Measurements from ENCODE around the gene KIF3B.
"Not testable (repeated sequence)": the region's sequence is repeated elsewhere in the genome, so short reads cannot be mapped to it uniquely, and the experiment has no call there.

KIF3B gene

GRCh38 chr20:32355417-32355841, 78.0 kb downstream of the KIF3B start:
- TF ChIP-seq CTCF (IDR thresholded peaks at IDR 0.05; ENCODE audit: extremely low read depth, missing control alignments), result no peak
- peak; percentile 55 for DNase-seq (ENCODE audit: low spot score)

- not testable (repeated sequence) for DNase-seq (ENCODE audit: low spot score)
Observed at GRCh38 chr20:32355907-32356621, 78.6 kb downstream of the KIF3B start.

- DNase-seq (ENCODE audit: low spot score), result no peak
- TF ChIP-seq CTCF (IDR thresholded peaks at IDR 0.05; ENCODE audit: extremely low read depth, missing control alignments), result no peak
Observed at GRCh38 chr20:32356622-32357374, 79.3 kb downstream of the KIF3B start.

GRCh38 chr20:32357375-32357868, 80.0 kb downstream of the KIF3B start:
- no peak for DNase-seq (ENCODE audit: low spot score)
- no peak for TF ChIP-seq CTCF (IDR thresholded peaks at IDR 0.05; ENCODE audit: extremely low read depth, missing control alignments)

GRCh38 chr20:32357869-32358631, 80.6 kb downstream of the KIF3B start, which contains the start of gene ASXL1:
Gene ASXL1, plus strand, starts transcription at chr20:32358331. Its CDS starts 445 bp downstream, at chr20:32358776.
- peak; percentile 93 for DNase-seq (ENCODE audit: low spot score)
- TF ChIP-seq CTCF (IDR thresholded peaks at IDR 0.05; ENCODE audit: extremely low read depth, missing control alignments), result no peak

- no peak for TF ChIP-seq CTCF (IDR thresholded peaks at IDR 0.05; ENCODE audit: extremely low read depth, missing control alignments)
- no peak for DNase-seq (ENCODE audit: low spot score)
Observed at GRCh38 chr20:32358632-32358882, 81.1 kb downstream of the KIF3B start.

GRCh38 chr20:32358883-32359632, 81.6 kb downstream of the KIF3B start:
- DNase-seq (ENCODE audit: low spot score), result peak; percentile 82
- no peak for TF ChIP-seq CTCF (IDR thresholded peaks at IDR 0.05; ENCODE audit: extremely low read depth, missing control alignments)
